B cell (primary cell): ENCODE results near the gene GATAD1. TPM values are rescaled to one million over a fixed set of nuclear protein-coding genes. Genes with fewer than 3 reads are reported as not detected.

Experiments
- ATAC-seq: fragments of 200-7000 bp; cut with Tn5 transposase; one replicate; pipeline ENCODE4 v1.10.0; 2021; ENCODE audit warnings: low read depth, mild to moderate bottlenecking, moderate number of reproducible peaks, moderate library complexity
- CTCF ChIA-PET: fragments of 350-600 bp; sonication (Branson Sonifier 250); formaldehyde crosslinking; loops from one replicate; lab custom pipeline; 2021; ENCODE audit warnings: antibody characterized with exemption, inconsistent platforms; lab: Charles Lee
- POLR2A ChIA-PET: fragments of 350-600 bp; sonication (Branson Sonifier 250); formaldehyde crosslinking; loops from one replicate; lab custom pipeline; 2021; ENCODE audit warnings: antibody characterized with exemption; lab: Charles Lee
- DNase-seq: peaks from one replicate; pipeline ENCODE4 v3.0.0; 2013
- H2AFZ ChIP-seq: 2 replicates; pipeline ENCODE4 v1.6.1; 2012; ENCODE audit warnings: mild to moderate bottlenecking, low read depth, low read length; ENCODE audit not compliant: insufficient read depth, poor library complexity, severe bottlenecking
- H3K27ac ChIP-seq, 2 donors: 1 replicate in 1 of 2; 2 replicates in 1 of 2; pipeline ENCODE4 v1.5.1; 2012 to 2013; ENCODE audit warnings: low read length in 2 of 2, mild to moderate bottlenecking in 2 of 2, moderate library complexity in 1 of 2
- H3K27me3 ChIP-seq, 4 experiments: fragments of 200-600 bp in 1 of 4; sonication (generic) in 1 of 4; replicated peaks in 1 of 4; 1 replicate in 2 of 4; 2 replicates in 2 of 4; pipeline versions ENCODE4 v1.6.1 to v1.7.0; 2013 to 2016; ENCODE audit warnings: low read length in 3 of 4, mild to moderate bottlenecking in 2 of 4, mixed read lengths in 1 of 4, moderate library complexity in 1 of 4; ENCODE audit not compliant: insufficient read depth in 4 of 4, control insufficient read depth in 3 of 4; ENCODE audit errors: control extremely low read depth in 1 of 4
- H3K36me3 ChIP-seq, 2 experiments: replicated peaks in 1 of 2; 1 replicate in 1 of 2; 2 replicates in 1 of 2; pipeline versions ENCODE4 v1.6.1 to v1.7.1; 2013; ENCODE audit warnings: low read length in 1 of 2; ENCODE audit not compliant: insufficient read depth in 2 of 2, control insufficient read depth in 1 of 2; ENCODE audit errors: control extremely low read depth in 1 of 2, extremely low read depth in 1 of 2
- H3K4me1 ChIP-seq, 2 donors: fragments of 200-600 bp in 1 of 2; sonication (generic) in 1 of 2; 1 replicate in 1 of 2; 2 replicates in 1 of 2; pipeline versions ENCODE4 v1.5.1 to v1.6.1; 2013 to 2017; ENCODE audit warnings: low read length in 2 of 2; ENCODE audit not compliant: control insufficient read depth in 2 of 2, insufficient read depth in 2 of 2
- H3K4me2 ChIP-seq: replicated peaks from 2 replicates; pipeline ENCODE3; 2012; ENCODE audit warnings: mild to moderate bottlenecking, low read depth, low read length; ENCODE audit not compliant: poor library complexity, severe bottlenecking
- H3K4me3 ChIP-seq, 5 experiments: fragments of 200-600 bp in 1 of 5; sonication (generic) in 1 of 5; 1 replicate in 3 of 5; 2 replicates in 2 of 5; pipeline versions ENCODE4 v1.5.1 to v1.7.0; 2011 to 2016; ENCODE audit warnings: low read length in 4 of 5, mild to moderate bottlenecking in 4 of 5, low read depth in 2 of 5, control low read depth in 1 of 5, moderate library complexity in 1 of 5; ENCODE audit not compliant: insufficient read depth in 1 of 5; ENCODE audit errors: control extremely low read depth in 1 of 5, extremely low read depth in 1 of 5
- H3K79me2 ChIP-seq: fragments of 200-600 bp; sonication (generic); one replicate; pipeline ENCODE4 v1.6.0; 2016; ENCODE audit warnings: low read length; ENCODE audit not compliant: control insufficient read depth, insufficient read depth
- H3K9ac ChIP-seq: fragments of 200-600 bp; sonication (generic); 2 replicates; pipeline ENCODE4 v1.6.1; 2017; ENCODE audit warnings: mild to moderate bottlenecking, low read length, moderate library complexity
- H3K9me3 ChIP-seq, 3 donors: one replicate each; pipeline versions ENCODE4 v1.6.1 to v1.7.1; 2013; ENCODE audit warnings: low read length in 2 of 3; ENCODE audit not compliant: control insufficient read depth in 2 of 3, insufficient read depth in 1 of 3; ENCODE audit errors: control extremely low read depth in 1 of 3
- H4K20me1 ChIP-seq: 2 replicates; pipeline ENCODE4 v1.6.0; 2012; ENCODE audit warnings: mild to moderate bottlenecking, low read length; ENCODE audit not compliant: insufficient read depth, control insufficient read depth, poor library complexity, severe bottlenecking
- H3K27ac Mint-ChIP-seq: one replicate; pipeline ENCODE4 v1.8.0; 2021; ENCODE audit warnings: mixed read lengths
- H3K27me3 Mint-ChIP-seq: one replicate; pipeline ENCODE4 v1.8.0; 2021; ENCODE audit warnings: mixed read lengths
- H3K4me1 Mint-ChIP-seq: one replicate; pipeline ENCODE4 v1.8.0; 2021; ENCODE audit warnings: mixed read lengths
- H3K4me3 Mint-ChIP-seq: one replicate; pipeline ENCODE4 v1.8.0; 2021; ENCODE audit warnings: mixed read lengths
- H3K9me3 Mint-ChIP-seq: one replicate; pipeline ENCODE4 v1.8.0; 2022; ENCODE audit warnings: mixed read lengths; ENCODE audit not compliant: insufficient read depth
- CTCF ChIP-seq: fragments of 200-600 bp; IDR thresholded peaks from one replicate; pipeline ENCODE4 v1.8.0; 2022; ENCODE audit warnings: antibody characterized with exemption, mild to moderate bottlenecking
- EZH2 ChIP-seq: IDR thresholded peaks from 2 replicates; pipeline ENCODE4 v1.6.1; 2012; ENCODE audit warnings: borderline replicate concordance, low read depth, mild to moderate bottlenecking, moderate library complexity, low read length; ENCODE audit not compliant: insufficient read depth, poor library complexity, severe bottlenecking
- whole genome bisulfite sequencing: methylation state at CpG from one replicate; pipeline ENCODE4 v1.1.5; 2013; ENCODE audit warnings: missing lambda C conversion rate; ENCODE audit not compliant: insufficient coverage; 5-methylcytosine and 5-hydroxymethylcytosine counted together
- intact Hi-C: fragments of 100-400 bp; cut with micrococcal nuclease; formaldehyde crosslinking; loops from one replicate; pipeline ENCODE4 v1.10.0; 2022
- polyA plus RNA-seq: library from polyadenylated mRNA; depleted of rRNA; stranded (reverse); fragments of >200 nt; gene quantifications from 2 replicates; pipeline ENCODE4 v1.2.3, GENCODE V29; 2012
- total RNA-seq, 2 donors: library from RNA; stranded (reverse); fragments of 120-200 nt in 1 of 2; gene quantifications; 1 replicate in 1 of 2; 2 replicates in 1 of 2; pipeline versions ENCODE4 v1.2.3 to v1.2.4, GENCODE V29; 2013 to 2022

The GATAD1 gene
- total and polyA plus RNA-seq, 2 donors (not counting 1 experiment from before 2014, with no cell fraction given) = 33.6 to 71.7 TPM

- 100% methylated on average over 5 of the region's 6 CpGs for WGBS
- intact Hi-C loops = no loop called here
- H3K27ac Mint-ChIP-seq = no peak overlapping the region
- no peaks in the 10 kb centered on the region for H3K27me3 Mint-ChIP-seq
- no peaks in the 10 kb centered on the region for H3K9me3 Mint-ChIP-seq
- ChIA-PET POLR2A (no interaction called here), CTCF (no interaction called here)
- H3K4me1 Mint-ChIP-seq = no peaks in the 10 kb centered on the region
- Histone ChIP-seq H3K4me1 (no peaks in the 10 kb centered on the region), H3K9ac (no peak overlapping the region), H3K9me3 (no peaks in the 10 kb centered on the region), H3K4me2 (no peak overlapping the region), H3K36me3 (peaks cover 12 to 17% of the 10 kb centered on the region in 2 experiments), H3K79me2 (no peaks in the 10 kb centered on the region), H3K27me3 (no peaks in the 10 kb centered on the region), H2AFZ (no peak overlapping the region), H3K4me3 (no peak overlapping the region), H4K20me1 (no peaks in the 10 kb centered on the region), H3K27ac (no peak overlapping the region)
- ATAC-seq (no peak), DNase-seq (no peak)
- TF ChIP-seq CTCF (no peak), EZH2 (no peak)
- no peak overlapping the region for H3K4me3 Mint-ChIP-seq
These were observed 49.7 kb upstream of the GATAD1 start for GRCh38 chr7:92397542-92397941.

- Mint-ChIP-seq H3K27me3 (no peaks in the 10 kb centered on the region), H3K9me3 (no peaks in the 10 kb centered on the region), H3K4me3 (no peak overlapping the region), H3K27ac (no peak overlapping the region), H3K4me1 (no peaks in the 10 kb centered on the region)
- no peak overlapping the region for H3K4me2 ChIP-seq
- intact Hi-C loops = no loop called here
- H3K79me2 ChIP-seq = no peaks in the 10 kb centered on the region
- H4K20me1 ChIP-seq = no peaks in the 10 kb centered on the region
- TF ChIP-seq CTCF (no peak), EZH2 (no peak)
- no peaks in the 10 kb centered on the region for H3K27me3 ChIP-seq
- no peak overlapping the region for H3K4me3 ChIP-seq
- no CpG with 5 or more reads among the region's 2 CpGs for WGBS
- no peak for DNase-seq
- H3K4me1 ChIP-seq = no peaks in the 10 kb centered on the region
- H3K27ac ChIP-seq = no peak overlapping the region
- CTCF ChIA-PET = no interaction called here
- ATAC-seq = no peak
- no peaks in the 10 kb centered on the region for H3K9me3 ChIP-seq
- H3K9ac ChIP-seq = no peak overlapping the region
- no peak overlapping the region for H2AFZ ChIP-seq
- POLR2A ChIA-PET = no interaction called here
- H3K36me3 ChIP-seq = peaks cover 17 to 18% of the 10 kb centered on the region in 2 experiments
These were observed 47.3 kb upstream of the GATAD1 start for GRCh38 chr7:92400013-92400412.
